GM12872 (cell line): ENCODE results near the gene PTPRR.

ENCODE experiments used
- CTCF ChIP-seq: IDR thresholded peaks from 3 replicates; pipeline ENCODE4 v1.5.1; 2011; ENCODE audit warnings: low read depth, mild to moderate bottlenecking, low read length, moderate library complexity; ENCODE audit not compliant: insufficient read depth

PTPRR gene

GRCh38 chr12:70783455-70783854 lies 137.1 kb downstream of the PTPRR start:
- no peak for TF ChIP-seq CTCF

- TF ChIP-seq CTCF: no peak
Observed at GRCh38 chr12:70779250-70779649, 141.3 kb downstream of the PTPRR start.

GRCh38 chr12:70774055-70774454 lies 146.5 kb downstream of the PTPRR start:
- TF ChIP-seq CTCF: no peak

GRCh38 chr12:70772836-70773235 lies 147.7 kb downstream of the PTPRR start:
- no peak for TF ChIP-seq CTCF

GRCh38 chr12:70771581-70771980 lies 149.0 kb downstream of the PTPRR start:
- no peak for TF ChIP-seq CTCF

- no peak for TF ChIP-seq CTCF
Observed at GRCh38 chr12:70763666-70764065, 156.9 kb downstream of the PTPRR start.

GRCh38 chr12:70762000-70762399 lies 158.5 kb downstream of the PTPRR start:
- no peak for TF ChIP-seq CTCF
